Caco-2 (cell line): Measurements from ENCODE around the gene NTHL1. TPM values are rescaled to one million over a fixed set of nuclear protein-coding genes. Genes with fewer than 3 reads are reported as not detected.
"Not testable (repeated sequence)": the region's sequence is repeated elsewhere in the genome, so short reads cannot be mapped to it uniquely, and the experiment has no call there.

ENCODE experiments used
- BruUV-seq: library from RNA; stranded (reverse); fragments of 400-500 nt; replicated peaks from 2 replicates; lab custom pipeline; 2021; lab: Mats Ljungman, UMichigan
- CTCF ChIA-PET: fragments of 300-600 bp; sonication (Branson Sonifier 250); formaldehyde crosslinking; loops from one replicate; lab custom pipeline; 2022; ENCODE audit warnings: antibody characterized with exemption; lab: Charles Lee
- POLR2A ChIA-PET: fragments of 300-600 bp; sonication (Branson Sonifier 250); formaldehyde crosslinking; loops from one replicate; lab custom pipeline; 2022; ENCODE audit warnings: antibody characterized with exemption; lab: Charles Lee
- DNase-seq, 2 experiments: peaks; one replicate each; pipeline versions ENCODE4 v3.0.0 to v3.0.0-alpha.2; 2020 to 2022
- H3K27me3 ChIP-seq: replicated peaks from 2 replicates; pipeline ENCODE4 v1.6.0; 2011; ENCODE audit warnings: low read length; ENCODE audit not compliant: control insufficient read depth, insufficient read depth
- H3K36me3 ChIP-seq: 2 replicates; pipeline ENCODE4 v1.5.1; 2011; ENCODE audit warnings: low read length; ENCODE audit not compliant: control insufficient read depth, insufficient read depth
- H3K4me1 ChIP-seq: fragments of 250-450 bp; sonication (Bioruptor Pico); 2 replicates; pipeline ENCODE4 v1.5.1; 2020; ENCODE audit warnings: mild to moderate bottlenecking
- H3K4me3 ChIP-seq: 2 replicates; pipeline ENCODE4 v1.5.1; 2011; ENCODE audit warnings: low read depth, mild to moderate bottlenecking, control low read depth, low read length
- H3K9me3 ChIP-seq: fragments of 250-450 bp; sonication (Bioruptor Pico); 2 replicates; pipeline ENCODE4 v1.5.1; 2020; ENCODE audit warnings: mild to moderate bottlenecking, moderate library complexity
- H3K27ac Mint-ChIP-seq: one replicate; pipeline ENCODE4 v1.8.0; 2022; ENCODE audit warnings: mixed read lengths; ENCODE audit not compliant: unreplicated experiment
- H3K27me3 Mint-ChIP-seq: one replicate; pipeline ENCODE4 v1.8.0; 2022; ENCODE audit warnings: mixed read lengths; ENCODE audit not compliant: insufficient read depth, unreplicated experiment
- H3K36me3 Mint-ChIP-seq: one replicate; pipeline ENCODE4 v1.8.0; 2022; ENCODE audit warnings: mild to moderate bottlenecking, mixed read lengths; ENCODE audit not compliant: insufficient read depth, unreplicated experiment
- H3K4me1 Mint-ChIP-seq: one replicate; pipeline ENCODE4 v1.8.0; 2022; ENCODE audit warnings: low read depth, mixed read lengths; ENCODE audit not compliant: unreplicated experiment
- H3K4me3 Mint-ChIP-seq: one replicate; pipeline ENCODE4 v1.8.0; 2022; ENCODE audit warnings: mild to moderate bottlenecking, moderate library complexity, mixed read lengths; ENCODE audit not compliant: unreplicated experiment
- H3K9me3 Mint-ChIP-seq: one replicate; pipeline ENCODE4 v1.8.0; 2022; ENCODE audit warnings: mixed read lengths; ENCODE audit not compliant: unreplicated experiment
- CTCF ChIP-seq, 2 experiments: fragments of 200-600 bp in 1 of 2; IDR thresholded peaks; 1 replicate in 1 of 2; 2 replicates in 1 of 2; pipeline versions ENCODE4 v1.5.1 to v1.8.0; 2011 to 2022; ENCODE audit warnings: antibody characterized with exemption in 1 of 2, control low read depth in 1 of 2, inconsistent platforms in 1 of 2, low read depth in 1 of 2, low read length in 1 of 2, mild to moderate bottlenecking in 1 of 2, moderate library complexity in 1 of 2; ENCODE audit not compliant: insufficient read depth in 1 of 2, severe bottlenecking in 1 of 2, unreplicated experiment in 1 of 2
- intact Hi-C: fragments of 100-400 bp; cut with micrococcal nuclease; formaldehyde crosslinking; loops from one replicate; pipeline ENCODE4 v1.10.0; 2022; ENCODE audit not compliant: unreplicated experiment
- total RNA-seq: library from RNA; stranded (reverse); gene quantifications from 2 replicates; pipeline ENCODE4 v1.2.3, GENCODE V29; 2022

Gene NTHL1
- total RNA-seq, 1 experiment from 2014 or later, result 38.6 TPM

- TF ChIP-seq CTCF (IDR thresholded peaks at IDR 0.05; ENCODE audit: insufficient read depth in 1 of 2, low read depth in 1 of 2, low read length in 1 of 2, severe bottlenecking in 1 of 2, unreplicated experiment in 1 of 2), result no peak
- no peaks in the 10 kb centered on the region for H3K27me3 ChIP-seq
- POLR2A ChIA-PET, result interaction anchor here (0.5 kb wide), 1 partner anchor 398 kb away, joined by 6 read pairs; no protein-coding TSS in a partner anchor
- H3K27me3 Mint-ChIP-seq, result no peaks in the 10 kb centered on the region
- no peaks in the 10 kb centered on the region for H3K36me3 Mint-ChIP-seq
- peak; percentile 74 to 81 for DNase-seq
- peak overlapping the region; percentile 48 for H3K27ac Mint-ChIP-seq
- intact Hi-C loops, result no loop called here
- no peak overlapping the region for H3K4me3 ChIP-seq
- CTCF ChIA-PET, result interaction anchor here (1.2 kb wide), 1 partner anchor 140 kb away, joined by 3 read pairs; the partner anchor contains the start of gene TRAF7
- no peaks in the 10 kb centered on the region for H3K4me1 Mint-ChIP-seq
- H3K9me3 ChIP-seq, result no peaks in the 10 kb centered on the region
- H3K9me3 Mint-ChIP-seq, result no peaks in the 10 kb centered on the region
- H3K4me1 ChIP-seq, result peaks cover 11% of the 10 kb centered on the region
- H3K4me3 Mint-ChIP-seq, result no peak overlapping the region
- BruUV-seq, result no TSS peak
- no peaks in the 10 kb centered on the region for H3K36me3 ChIP-seq
Observed at GRCh38 chr16:2015117-2015946, 32.3 kb downstream of the NTHL1 start.

- Histone ChIP-seq H3K27me3 (no peaks in the 10 kb centered on the region), H3K9me3 (no peaks in the 10 kb centered on the region), H3K36me3 (no peaks in the 10 kb centered on the region), H3K4me1 (peaks cover 13% of the 10 kb centered on the region), H3K4me3 (no peak overlapping the region)
- BruUV-seq, result no TSS peak
- Mint-ChIP-seq H3K9me3 (no peaks in the 10 kb centered on the region), H3K27ac (no peak overlapping the region), H3K27me3 (no peaks in the 10 kb centered on the region), H3K4me3 (no peak overlapping the region), H3K36me3 (no peaks in the 10 kb centered on the region), H3K4me1 (no peaks in the 10 kb centered on the region)
- TF ChIP-seq CTCF (IDR thresholded peaks at IDR 0.05; ENCODE audit: insufficient read depth in 1 of 2, low read depth in 1 of 2, low read length in 1 of 2, severe bottlenecking in 1 of 2, unreplicated experiment in 1 of 2), result no peak
- intact Hi-C loops, result no loop called here
- ChIA-PET CTCF (no interaction called here), POLR2A (no interaction called here)
- no peak for DNase-seq
Observed at GRCh38 chr16:2013527-2013926, 34.1 kb downstream of the NTHL1 start.

- H3K36me3 ChIP-seq, DNase-seq, H3K27me3 Mint-ChIP-seq, H3K9me3 ChIP-seq, H3K4me3 Mint-ChIP-seq, intact Hi-C loops, H3K9me3 Mint-ChIP-seq, H3K27me3 ChIP-seq, H3K4me3 ChIP-seq, BruUV-seq, POLR2A ChIA-PET, H3K4me1 Mint-ChIP-seq, H3K27ac Mint-ChIP-seq: not testable (repeated sequence)
- peaks cover 11% of the 10 kb centered on the region for H3K36me3 Mint-ChIP-seq
- CTCF ChIA-PET, result interaction anchor here (1.4 kb wide), 1 partner anchor 11 kb away, joined by 3 read pairs; no protein-coding TSS in a partner anchor
- H3K4me1 ChIP-seq, result peaks cover 27% of the 10 kb centered on the region
Observed at GRCh38 chr16:2011726-2012125, 35.9 kb downstream of the NTHL1 start.
